ENCODE results near the gene LIN52.

Gene LIN52

GRCh38 chr14:74084277-74085046, at the start of gene LIN52, which contains the start of gene ALDH6A1:
LIN52 (plus strand) TSS chr14:74084956; CDS start chr14:74084975, 19 bp downstream.
ALDH6A1 (minus strand) TSS chr14:74084453; CDS start chr14:74084394, 59 bp downstream.
- DNase-seq = peak; percentile 100

DNA sequence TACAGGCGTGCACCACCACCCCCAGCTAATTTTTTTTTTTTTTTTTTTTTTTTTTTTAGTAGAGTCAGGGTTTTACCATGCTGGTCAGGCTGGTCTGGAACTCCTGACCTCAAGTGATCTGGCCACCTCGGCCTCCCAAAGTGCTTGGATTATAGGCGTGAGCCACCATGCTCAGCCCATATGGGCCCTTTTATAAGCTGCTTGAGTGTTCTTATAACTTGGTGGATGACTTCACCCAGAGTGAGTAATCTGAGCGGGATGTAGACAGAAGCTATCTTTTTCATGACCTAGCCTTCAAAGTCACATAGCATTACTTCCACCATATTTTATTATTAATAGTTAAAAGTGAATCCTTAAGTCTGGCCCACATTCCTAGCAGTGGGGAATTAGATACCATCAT, 49.2 kb upstream of the LIN52 start:
- DNase-seq = no peak

DNA sequence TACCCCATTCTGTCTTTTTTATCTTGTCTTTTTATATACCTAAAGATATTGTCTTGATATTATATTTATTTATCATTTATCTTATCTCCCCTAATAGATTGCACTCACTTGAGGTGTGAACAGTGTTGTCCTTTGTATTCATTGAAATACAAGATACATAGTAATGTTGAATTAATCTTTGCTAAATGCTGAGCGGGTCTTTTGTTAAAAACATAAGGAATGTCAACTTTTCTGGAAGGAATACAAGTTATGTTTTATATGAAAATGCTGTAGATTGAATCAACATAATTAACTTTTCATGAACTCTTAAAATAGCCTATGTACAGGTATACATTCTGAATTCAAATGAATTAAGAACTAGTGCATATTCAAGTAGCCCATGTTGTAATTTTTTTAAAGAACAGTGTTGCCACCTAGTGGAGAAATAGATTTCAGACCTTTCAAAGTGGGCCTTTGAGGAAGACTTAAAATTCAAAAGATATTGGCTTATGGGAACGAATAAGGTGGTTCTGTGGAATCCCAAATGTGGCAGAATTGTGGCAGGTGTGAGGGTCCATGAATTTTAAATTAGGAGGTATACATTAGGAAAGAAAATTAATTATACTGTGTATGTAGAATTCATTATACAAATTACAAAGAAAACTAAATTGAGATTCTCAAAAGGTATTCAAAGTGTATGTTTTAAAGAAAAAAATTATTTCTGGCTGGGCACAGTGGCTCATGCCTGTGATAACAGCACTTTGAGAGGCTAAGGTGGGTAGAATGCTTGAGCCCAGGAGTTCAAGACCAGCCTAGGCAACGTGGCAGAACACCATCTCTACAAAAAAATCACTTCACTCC, 46.5 kb upstream of the LIN52 start:
- DNase-seq = peak; percentile 81

GRCh38 chr14:74042296-74042695, 42.5 kb upstream of the LIN52 start:
- DNase-seq = no peak

DNA sequence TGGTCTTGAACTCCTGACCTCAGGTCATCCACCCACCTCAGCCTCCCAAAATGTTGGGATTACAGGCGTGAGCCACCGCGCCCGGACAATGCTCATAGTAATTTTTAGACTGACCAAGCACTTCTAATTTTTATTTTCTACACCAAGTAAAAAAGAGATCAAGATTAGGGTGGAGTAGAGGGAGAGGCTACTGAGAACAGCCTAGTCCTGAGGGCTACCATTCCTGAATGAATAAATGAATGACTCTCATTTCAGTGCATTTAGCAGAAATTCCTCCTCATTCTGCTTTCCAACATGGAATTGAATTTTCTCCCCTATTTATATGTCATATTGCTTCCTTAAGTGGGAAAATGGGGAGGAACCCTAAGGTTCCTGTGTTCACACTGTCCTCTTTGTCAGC, 39.2 kb upstream of the LIN52 start:
- no peak for DNase-seq

GRCh38 chr14:74048281-74048680, 36.5 kb upstream of the LIN52 start:
- DNase-seq = peak; percentile 61

DNA sequence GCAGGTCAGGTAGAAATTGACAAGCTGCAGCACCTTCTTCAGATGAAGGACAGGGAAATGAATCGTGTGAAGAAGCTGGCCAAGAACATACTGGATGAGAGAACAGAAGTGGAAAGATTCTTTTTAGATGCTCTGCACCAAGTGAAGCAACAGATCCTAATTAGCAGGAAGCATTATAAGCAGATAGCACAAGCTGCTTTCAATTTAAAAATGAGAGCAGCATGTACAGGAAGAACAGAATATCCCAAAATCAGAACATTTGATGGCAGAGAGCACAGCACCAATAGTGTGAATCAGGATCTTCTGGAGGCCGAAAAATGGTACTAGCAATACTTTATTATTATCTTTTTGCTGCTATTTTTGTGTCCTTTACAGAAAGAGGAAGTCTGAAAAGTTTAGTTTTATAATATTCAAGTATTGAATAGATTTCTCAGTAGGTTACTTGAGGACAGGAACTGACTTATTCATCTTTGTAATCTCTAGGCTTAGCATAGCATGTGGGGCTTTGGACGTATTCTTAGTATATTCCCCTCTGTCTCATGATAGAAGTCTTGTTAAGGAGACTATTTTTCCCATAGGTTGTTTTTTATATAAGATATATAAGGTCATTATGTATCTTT, 34.8 kb upstream of the LIN52 start:
- peak; percentile 50 for DNase-seq

GRCh38 chr14:74062809-74063150, 22.0 kb upstream of the LIN52 start:
- no peak for DNase-seq

DNA sequence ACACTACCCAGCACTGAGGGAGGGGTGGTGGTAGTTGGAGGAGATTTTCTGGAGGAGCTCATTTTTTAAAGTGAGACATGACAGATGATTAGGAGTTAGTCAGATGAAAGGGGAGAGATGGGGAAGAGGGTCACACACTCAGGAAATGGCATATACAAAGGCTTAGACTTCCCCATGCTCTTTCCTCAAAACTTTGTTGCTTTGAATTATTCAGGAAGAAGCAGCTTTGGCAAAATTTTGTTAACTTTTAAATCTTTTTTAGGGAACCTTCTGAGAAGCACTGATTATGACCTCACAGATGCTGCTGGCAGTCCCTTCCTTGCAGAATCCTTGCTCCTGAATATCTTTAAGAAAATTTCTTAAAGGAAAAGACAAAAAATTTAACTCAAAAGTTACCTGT, 20.3 kb upstream of the LIN52 start:
- DNase-seq = no peak

GRCh38 chr14:74064883-74065282, 19.9 kb upstream of the LIN52 start:
- no peak for DNase-seq

DNA sequence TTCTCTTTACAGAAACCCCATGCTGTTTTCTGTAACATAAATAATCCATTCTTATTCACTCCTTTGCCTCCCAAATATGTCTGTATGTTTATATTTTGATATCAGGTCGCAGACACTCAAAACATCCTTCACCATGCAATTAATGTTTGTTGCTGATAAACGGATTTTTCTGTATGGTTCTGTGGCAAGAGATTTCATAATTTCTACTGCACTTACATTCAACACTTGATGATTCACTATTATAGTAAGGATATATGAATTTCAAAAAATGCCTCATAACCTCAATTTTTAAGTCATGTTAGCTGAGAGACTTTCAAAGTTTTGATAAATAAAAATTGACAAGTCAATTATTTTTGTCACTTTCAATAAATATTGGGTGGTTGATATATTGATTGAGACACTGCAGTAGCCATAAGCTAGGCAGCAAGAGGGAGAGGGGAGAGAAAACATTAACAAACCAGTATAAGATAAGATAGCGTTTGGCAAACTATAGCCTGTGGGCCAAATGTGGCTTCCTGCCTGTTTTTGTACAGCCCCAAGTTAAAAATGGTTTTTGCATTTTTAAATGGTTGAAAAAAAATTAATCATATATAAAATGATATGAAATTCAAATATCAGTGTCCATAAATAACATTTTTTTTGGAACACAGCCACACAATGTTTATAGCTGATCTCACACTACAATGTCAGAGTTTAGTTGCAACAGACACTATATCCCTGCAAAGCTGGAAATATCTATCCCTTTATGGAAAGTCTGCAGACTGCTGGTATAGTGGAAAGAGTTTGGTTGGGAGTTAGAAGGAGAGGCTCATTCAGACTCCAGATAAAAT, 18.8 kb upstream of the LIN52 start:
- DNase-seq = peak; percentile 61

GRCh38 chr14:74077401-74077800, 7.4 kb upstream of the LIN52 start:
- DNase-seq = no peak

DNA sequence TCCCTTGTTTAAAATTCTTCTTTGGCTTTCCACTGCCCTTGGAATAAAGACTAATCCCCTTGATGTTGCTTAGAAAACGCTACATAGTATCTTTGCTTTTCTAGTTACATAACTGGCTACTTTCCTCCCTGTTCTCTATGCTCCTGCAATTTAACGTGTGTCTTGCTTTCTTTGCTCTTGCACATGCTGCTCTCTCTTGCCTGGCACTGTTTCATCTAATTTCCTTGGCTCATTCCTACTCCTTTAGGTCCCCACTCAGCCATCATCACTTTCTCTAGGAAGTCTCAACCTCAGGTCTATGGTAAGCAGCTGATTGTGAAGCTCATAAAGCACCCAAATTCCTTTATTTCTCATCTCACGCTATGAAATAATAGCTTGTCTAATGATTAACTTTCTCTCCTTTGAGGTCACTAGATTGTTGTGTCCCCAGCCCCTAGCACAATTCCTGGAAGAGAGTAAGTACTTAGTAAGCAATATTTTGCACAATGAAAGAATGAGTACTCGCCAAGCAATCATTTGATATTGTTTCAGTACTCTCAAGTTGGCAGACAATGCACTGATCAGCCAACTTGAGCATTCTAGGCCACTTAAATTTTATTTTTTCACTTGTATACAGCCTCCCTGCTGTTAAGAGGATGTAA, 3.8 kb upstream of the LIN52 start:
- DNase-seq = no peak

GRCh38 chr14:74081491-74081890, 3.3 kb upstream of the LIN52 start:
- DNase-seq = no peak

DNA sequence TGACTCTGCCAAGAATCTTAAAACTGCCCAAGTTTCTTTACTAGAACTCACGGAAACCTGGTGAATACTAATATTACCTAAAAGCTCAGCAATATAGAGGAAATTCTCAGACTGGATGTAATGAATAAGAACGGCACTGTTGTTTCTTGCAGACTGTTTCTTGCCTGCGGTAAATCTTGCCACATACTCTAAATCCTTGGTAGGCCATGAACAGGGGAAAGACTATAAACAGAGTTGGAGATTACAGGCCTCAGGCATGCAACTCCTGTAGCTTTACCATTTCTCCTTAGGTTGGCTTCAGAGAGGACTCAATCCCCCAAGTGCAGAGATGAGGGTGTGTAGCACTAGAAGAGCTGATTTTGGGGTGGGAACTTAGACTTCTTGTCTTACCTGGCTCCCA, 1.6 kb upstream of the LIN52 start:
- no peak for DNase-seq

DNA sequence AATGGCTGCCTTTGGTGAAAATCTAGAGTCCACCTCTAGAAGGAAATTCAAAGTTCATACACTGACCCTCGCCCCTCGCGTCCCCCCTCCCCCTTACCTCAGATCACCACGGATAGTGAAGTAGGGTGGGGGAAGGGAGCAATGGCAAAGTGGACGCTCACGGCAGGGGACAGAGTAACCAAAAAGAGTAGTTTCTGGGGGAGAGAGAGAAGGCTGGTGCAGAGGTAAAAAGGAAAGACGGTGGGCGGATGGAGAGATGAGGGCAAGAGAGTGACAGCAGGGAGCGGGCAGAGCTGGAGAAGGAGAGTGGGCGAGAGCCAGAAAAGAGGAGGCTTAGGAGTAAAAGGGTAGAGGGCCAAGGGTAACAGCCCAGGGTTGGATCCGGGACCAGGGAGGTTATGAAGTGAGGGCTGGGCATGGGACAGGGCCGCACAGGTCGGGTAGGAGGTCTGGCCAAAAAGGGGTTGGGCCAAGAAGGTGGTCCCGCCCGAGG, 926 bp upstream of the LIN52 start:
- DNase-seq = no peak

GRCh38 chr14:74085047-74085637, 386 bp downstream of the LIN52 start:
- DNase-seq = peak; percentile 53

DNA sequence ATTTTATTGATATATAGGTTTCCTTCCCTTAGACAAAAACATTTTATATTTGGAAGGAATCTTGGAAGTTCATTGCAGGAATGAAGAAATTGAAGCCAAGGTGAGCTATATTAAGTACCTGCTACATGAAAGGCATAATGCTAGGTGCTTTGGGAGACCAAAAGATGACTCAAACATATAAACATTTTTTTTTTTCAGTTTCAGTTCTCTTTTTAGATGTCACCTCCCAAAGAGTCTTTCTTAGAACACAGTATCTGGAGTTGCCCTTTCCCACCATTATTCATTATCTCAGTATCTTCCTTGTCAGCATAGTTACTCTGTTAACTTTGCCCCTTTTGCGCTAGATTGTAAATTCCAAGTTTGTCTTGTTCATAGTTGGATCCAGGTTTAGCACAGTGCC, 1.1 kb downstream of the LIN52 start:
- peak; percentile 14 for DNase-seq

- no peak for DNase-seq
These were observed 4.7 kb downstream of the LIN52 start for GRCh38 chr14:74089251-74090020.

GRCh38 chr14:74105381-74105780, 20.6 kb downstream of the LIN52 start:
- DNase-seq = no peak

GRCh38 chr14:74109369-74109768, 24.6 kb downstream of the LIN52 start:
- no peak for DNase-seq
